Gastrocnemius medialis (tissue), 4 donors: ENCODE results near the gene ATL1. TPM values are rescaled to one million over a fixed set of nuclear protein-coding genes. Genes with fewer than 3 reads are reported as not detected.

ENCODE experiments used
- ATAC-seq, 2 donors: fragments of 150-250 bp; one replicate each; pipeline ENCODE4 v1.9.1; 2016
- DNase-seq, 2 donors: peaks; one replicate each; pipeline ENCODE4 v3.0.0-alpha.2; 2019
- H3K27ac ChIP-seq, 4 donors: fragments of 200-600 bp; sonication (generic); 1 replicate in 1 of 4; 2 replicates in 3 of 4; pipeline ENCODE4 v1.5.1; 2016 to 2018; ENCODE audit warnings: mild to moderate bottlenecking in 2 of 4, moderate library complexity in 1 of 4
- H3K27me3 ChIP-seq, 3 donors: fragments of 200-600 bp; sonication (generic) in 2 of 3; 1 replicate in 1 of 3; 2 replicates in 2 of 3; pipeline versions ENCODE4 v1.5.1 to v1.6.0; 2016 to 2019; ENCODE audit warnings: mild to moderate bottlenecking in 1 of 3, moderate library complexity in 1 of 3
- H3K36me3 ChIP-seq, 2 donors: fragments of 200-600 bp; sonication (generic) in 1 of 2; one replicate each; pipeline ENCODE4 v1.5.1; 2017 to 2018
- H3K4me1 ChIP-seq, 2 donors: fragments of 200-600 bp; sonication (generic) in 1 of 2; one replicate each; pipeline ENCODE4 v1.5.1; 2016 to 2017; ENCODE audit warnings: mild to moderate bottlenecking in 2 of 2
- H3K4me3 ChIP-seq, 4 donors: fragments of 200-600 bp; sonication (generic) in 3 of 4; 1 replicate in 1 of 4; 2 replicates in 3 of 4; pipeline ENCODE4 v1.5.1; 2016 to 2019; ENCODE audit warnings: mild to moderate bottlenecking in 2 of 4
- H3K9me3 ChIP-seq, 3 donors: fragments of 200-600 bp; sonication (generic) in 2 of 3; 1 replicate in 1 of 3; 2 replicates in 2 of 3; pipeline ENCODE4 v1.5.1; 2016 to 2019
- CTCF ChIP-seq, 5 experiments: fragments of 450-650 bp in 3 of 5; fragments of 200-600 bp in 2 of 5; sonication (generic) in 2 of 5; IDR thresholded peaks in 4 of 5; conservative IDR thresholded peaks in 1 of 5; 1 replicate in 4 of 5; 2 replicates in 1 of 5; pipeline ENCODE4 v1.5.1; 2016 to 2019; ENCODE audit warnings: antibody characterized with exemption in 5 of 5, mild to moderate bottlenecking in 3 of 5, moderate library complexity in 3 of 5
- POLR2A ChIP-seq, 2 donors: fragments of 450-650 bp; IDR thresholded peaks; one replicate each; pipeline ENCODE4 v1.6.1; 2017; ENCODE audit warnings: antibody characterized with exemption in 2 of 2, mild to moderate bottlenecking in 2 of 2, moderate library complexity in 2 of 2
- in situ Hi-C, 4 donors: fragments of 200-750 bp; cut with MboI; loops; one replicate each; pipeline versions ENCODE4 v1.15.0 to v1.8.0; 2017; ENCODE audit warnings: low sequenced_read_pairs in 4 of 4
- intact Hi-C: fragments of 100-400 bp; cut with DNase I; formaldehyde crosslinking; loops from one replicate; pipeline ENCODE4 v1.15.1; 2023; ENCODE audit warnings: low total_unique reads
- total RNA-seq, 4 donors: library from RNA; depleted of rRNA; stranded (reverse); fragments of >200 nt; gene quantifications; one replicate each; pipeline versions ENCODE4 v1.1.0 to v1.2.3, GENCODE V29; 2016

ATL1 gene
- total RNA-seq, 4 donors from 2014 or later, result 0.15 to 1.3 (median 0.58) TPM

- intact Hi-C loops, result no loop called here
- Histone ChIP-seq H3K27ac (no peak overlapping the region), H3K4me3 (no peak overlapping the region), H3K36me3 (no peaks in the 10 kb centered on the region), H3K27me3 (no peaks in the 10 kb centered on the region), H3K9me3 (no peaks in the 10 kb centered on the region), H3K4me1 (peaks cover 11 to 19% of the 10 kb centered on the region in 2 donors)
- no peak for ATAC-seq
- no peak for DNase-seq
- in situ Hi-C loops, result no loop called here
- TF ChIP-seq POLR2A (IDR thresholded peaks at IDR 0.05) (no peak), CTCF (IDR thresholded peaks at IDR 0.05 in 4 of 5, conservative IDR thresholded peaks at IDR 0.05 in 1 of 5) (no peak)
Measured at GRCh38 chr14:50670196-50670865, 110.4 kb downstream of the ATL1 start.

- no peak for DNase-seq
- intact Hi-C loops, result no loop called here
- H3K4me3 ChIP-seq, result no peak overlapping the region
- no peaks in the 10 kb centered on the region for H3K27me3 ChIP-seq
- no peaks in the 10 kb centered on the region for H3K36me3 ChIP-seq
- ATAC-seq, result no peak
- no peak overlapping the region for H3K27ac ChIP-seq
- in situ Hi-C loops, result no loop called here
- H3K9me3 ChIP-seq, result no peaks in the 10 kb centered on the region
- no peak for TF ChIP-seq POLR2A (IDR thresholded peaks at IDR 0.05)
- TF ChIP-seq CTCF (IDR thresholded peaks at IDR 0.05 in 4 of 5, conservative IDR thresholded peaks at IDR 0.05 in 1 of 5), result no peak
- H3K4me1 ChIP-seq, result peaks cover 6 to 13% of the 10 kb centered on the region in 2 donors
Measured at GRCh38 chr14:50670866-50671256, 110.9 kb downstream of the ATL1 start.

- Histone ChIP-seq H3K4me3 (no peak overlapping the region), H3K27ac (no peak overlapping the region), H3K4me1 (no peaks in the 10 kb centered on the region), H3K36me3 (no peaks in the 10 kb centered on the region), H3K27me3 (no peaks in the 10 kb centered on the region), H3K9me3 (no peaks in the 10 kb centered on the region)
- no peak for TF ChIP-seq CTCF (IDR thresholded peaks at IDR 0.05 in 4 of 5, conservative IDR thresholded peaks at IDR 0.05 in 1 of 5)
- no peak for TF ChIP-seq POLR2A (IDR thresholded peaks at IDR 0.05)
- no peak for DNase-seq
- in situ Hi-C loops, result no loop called here
- no peak for ATAC-seq
- intact Hi-C loops, result no loop called here
Measured at GRCh38 chr14:50675597-50675996, 115.7 kb downstream of the ATL1 start.

GRCh38 chr14:50676814-50677516 lies 117.0 kb downstream of the ATL1 start:
- in situ Hi-C loops (no loop called here), intact Hi-C loops (no loop called here)
- TF ChIP-seq CTCF (IDR thresholded peaks at IDR 0.05 in 4 of 5, conservative IDR thresholded peaks at IDR 0.05 in 1 of 5) (no peak), POLR2A (IDR thresholded peaks at IDR 0.05) (no peak)
- Histone ChIP-seq H3K9me3 (no peaks in the 10 kb centered on the region), H3K36me3 (no peaks in the 10 kb centered on the region), H3K27me3 (no peaks in the 10 kb centered on the region), H3K4me3 (no peak overlapping the region), H3K4me1 (no peaks in the 10 kb centered on the region), H3K27ac (peak overlapping the region in 2 of 4 donors; percentile 22 to 51)
- no peak for ATAC-seq
- DNase-seq, result no peak
